Endometrial microvascular endothelial cells (primary cell): ENCODE results near the gene PBX4. TPM values are rescaled to one million over a fixed set of nuclear protein-coding genes. Genes with fewer than 3 reads are reported as not detected.

Experiments used
- in situ Hi-C: cut with HindIII; loops from 2 replicates; pipeline ENCODE4 v1.10.0; 2017; ENCODE audit warnings: low sequenced_read_pairs, low pct_unique_long_range_greater_than_20kb; ENCODE audit errors: inconsistent ontology term
- total RNA-seq: library from RNA; depleted of rRNA; stranded (reverse); fragments of >200 nt; gene quantifications from one replicate; pipeline ENCODE4 v1.2.3, GENCODE V29; 2015; ENCODE audit errors: inconsistent ontology term

PBX4 gene
- total RNA-seq, 1 donor from 2014 or later: not detected

DNA sequence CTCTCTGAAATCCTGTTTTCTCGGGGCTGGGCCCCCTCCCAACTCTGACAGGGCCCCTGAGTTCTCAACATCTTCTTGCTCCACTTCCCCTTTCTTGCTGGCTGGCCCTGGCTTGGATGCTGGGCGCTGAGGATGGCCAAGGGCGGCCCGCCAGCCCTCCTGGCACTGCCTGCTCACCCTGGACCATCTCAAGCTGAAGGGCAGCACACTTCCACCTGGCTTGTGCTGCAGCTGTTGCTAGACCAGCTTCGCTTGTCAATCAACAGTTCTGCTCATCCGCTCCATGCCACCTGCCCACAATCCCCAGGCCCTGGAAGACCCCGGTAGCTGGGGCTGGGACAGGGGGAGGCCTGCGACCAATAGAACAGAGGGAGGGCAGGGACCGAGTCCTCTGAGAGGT, 31.8 kb upstream of the PBX4 start:
- in situ Hi-C loops: no loop called here

DNA sequence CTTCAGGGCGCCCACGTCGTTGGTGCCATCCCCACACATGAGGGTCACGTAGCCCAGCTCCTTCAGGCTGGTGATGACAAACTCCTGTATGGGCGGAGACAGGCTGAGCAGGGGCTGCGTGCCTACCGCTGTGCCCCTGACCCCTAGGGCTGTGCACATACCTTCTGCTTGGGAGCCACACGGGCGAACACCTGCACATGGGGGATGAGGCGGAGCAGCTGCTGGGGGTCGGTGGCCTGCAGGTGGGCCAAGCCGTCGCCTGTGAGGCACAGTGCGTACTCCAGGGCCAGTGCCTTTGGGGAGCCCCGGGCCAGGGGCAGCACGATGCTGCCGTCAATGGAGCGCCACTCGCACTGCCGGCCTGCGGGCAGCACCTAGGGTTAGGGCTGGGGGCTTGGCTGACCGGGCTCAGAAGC, 31.1 kb upstream of the PBX4 start:
- in situ Hi-C loops: no loop called here

- in situ Hi-C loops: no loop called here
These were observed 30.7 kb upstream of the PBX4 start for GRCh38 chr19:19649155-19649554.

DNA sequence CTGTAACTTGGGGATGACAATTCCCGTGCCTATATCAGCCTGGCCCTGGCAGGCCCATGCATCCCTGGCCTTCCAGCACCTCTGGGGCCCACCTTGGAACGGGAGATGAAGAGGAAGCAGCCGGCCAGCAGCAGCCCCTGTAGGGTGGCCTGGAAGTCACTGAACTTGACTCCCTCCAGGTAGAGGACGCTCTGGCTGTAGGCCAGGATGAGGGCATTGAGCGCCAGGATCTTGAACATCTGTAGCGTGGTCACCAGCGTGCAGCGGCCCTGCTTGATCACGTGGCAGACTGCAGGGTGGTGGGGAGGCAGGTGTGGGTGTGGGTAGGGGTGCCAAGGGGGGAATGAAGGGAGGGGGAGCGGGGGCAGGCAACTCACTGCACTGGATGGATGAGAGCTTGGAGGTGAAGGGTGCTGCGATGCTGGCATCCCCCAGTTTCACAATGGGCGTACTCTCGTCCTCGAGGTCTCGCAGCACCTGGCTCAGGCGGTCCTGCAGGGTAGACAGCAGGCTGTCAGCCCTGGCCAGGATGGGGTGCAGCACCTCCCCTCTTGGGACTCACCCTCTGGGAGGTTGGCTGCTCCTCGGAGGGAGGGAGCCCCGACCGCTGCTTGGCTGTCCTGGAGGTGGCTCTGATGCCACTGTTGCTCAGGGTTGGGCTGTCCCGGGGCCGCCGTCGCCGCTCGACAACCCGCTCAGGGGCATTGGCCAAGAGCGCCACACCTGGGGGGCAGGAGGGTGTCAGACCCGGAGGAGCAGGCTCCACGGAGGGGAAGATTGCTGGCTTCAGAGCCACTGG, 28.7 kb upstream of the PBX4 start:
- in situ Hi-C loops: no loop called here

- in situ Hi-C loops: no loop called here
These were observed 26.9 kb upstream of the PBX4 start for GRCh38 chr19:19645233-19645870.

DNA sequence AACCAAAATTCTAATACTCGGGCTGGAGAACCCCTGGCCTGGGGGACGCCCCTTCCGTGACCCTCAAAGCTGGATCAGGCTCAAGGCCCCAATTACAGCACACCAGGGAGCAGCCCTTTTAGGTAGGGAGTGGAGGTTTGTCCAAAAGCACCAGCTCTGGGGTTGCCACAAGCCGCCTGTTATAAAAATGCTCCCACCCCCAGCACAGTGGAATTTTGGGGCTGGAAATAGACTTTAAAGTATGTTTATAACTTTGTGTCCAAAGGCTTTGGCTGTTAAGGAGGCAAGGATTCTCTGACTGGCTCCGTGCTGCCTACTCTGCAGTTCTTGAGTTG, 25.5 kb upstream of the PBX4 start:
- in situ Hi-C loops: no loop called here

- in situ Hi-C loops: no loop called here
These were observed 24.9 kb upstream of the PBX4 start, which contains the start of gene GMIP for GRCh38 chr19:19643158-19644053. Gene GMIP, minus strand, starts transcription at chr19:19643657. Its CDS starts 128 bp downstream, at chr19:19643529.

- in situ Hi-C loops: no loop called here
These were observed 24.1 kb upstream of the PBX4 start for GRCh38 chr19:19642506-19643157.

DNA sequence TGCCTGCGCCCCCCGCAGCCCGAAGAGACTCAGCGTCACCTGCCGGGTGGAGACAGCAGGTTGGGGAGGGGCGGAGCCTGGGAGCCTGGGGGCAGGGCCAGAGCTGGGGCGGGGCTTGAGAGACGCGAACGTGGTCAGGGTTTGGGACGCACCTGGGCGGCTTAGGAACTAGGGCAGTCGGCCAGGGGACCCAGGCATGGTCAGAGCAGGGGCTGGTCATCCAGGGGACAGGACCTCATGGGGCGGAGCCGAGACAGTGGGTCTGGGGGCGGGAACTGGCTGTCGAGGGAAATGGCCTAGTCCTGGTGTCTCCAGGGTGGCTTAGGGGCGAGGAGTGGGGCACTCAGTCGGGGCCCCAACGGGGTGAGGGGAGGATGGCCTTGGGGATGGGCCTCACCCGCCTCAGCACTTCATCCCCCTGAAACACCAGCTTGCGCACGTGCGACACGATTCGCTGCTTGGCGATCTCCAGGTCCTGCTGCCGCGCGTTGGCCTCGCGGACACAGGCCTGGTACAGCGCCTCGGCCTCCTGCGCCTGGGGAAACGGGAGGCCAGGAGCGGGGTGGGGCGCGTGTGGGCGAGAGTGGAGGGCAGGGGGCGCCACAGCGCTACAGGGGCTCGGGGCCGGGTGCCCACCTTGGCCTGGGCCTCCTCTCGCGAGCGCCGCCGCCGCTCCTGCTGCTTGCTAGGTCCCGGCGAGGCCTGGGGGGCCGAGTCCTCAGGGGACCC, 19.2 kb upstream of the PBX4 start:
- in situ Hi-C loops: no loop called here

DNA sequence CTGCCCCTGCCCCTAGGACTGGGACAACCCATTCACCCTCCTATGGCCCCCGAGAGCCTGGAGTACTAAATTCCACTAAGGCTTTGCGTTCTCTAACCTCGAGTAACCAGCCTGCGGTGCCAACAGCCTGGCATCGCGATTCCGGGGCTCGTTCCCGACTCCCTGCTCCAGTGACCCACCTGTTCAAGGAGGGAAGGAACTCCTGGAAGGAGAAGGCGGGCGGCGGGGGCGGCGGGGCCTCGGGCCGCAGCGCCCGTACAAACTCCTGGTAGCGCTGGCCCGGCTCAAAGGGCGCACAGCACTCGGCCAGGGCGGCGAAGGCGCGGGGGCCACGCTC, 18.7 kb upstream of the PBX4 start:
- in situ Hi-C loops: no loop called here

DNA sequence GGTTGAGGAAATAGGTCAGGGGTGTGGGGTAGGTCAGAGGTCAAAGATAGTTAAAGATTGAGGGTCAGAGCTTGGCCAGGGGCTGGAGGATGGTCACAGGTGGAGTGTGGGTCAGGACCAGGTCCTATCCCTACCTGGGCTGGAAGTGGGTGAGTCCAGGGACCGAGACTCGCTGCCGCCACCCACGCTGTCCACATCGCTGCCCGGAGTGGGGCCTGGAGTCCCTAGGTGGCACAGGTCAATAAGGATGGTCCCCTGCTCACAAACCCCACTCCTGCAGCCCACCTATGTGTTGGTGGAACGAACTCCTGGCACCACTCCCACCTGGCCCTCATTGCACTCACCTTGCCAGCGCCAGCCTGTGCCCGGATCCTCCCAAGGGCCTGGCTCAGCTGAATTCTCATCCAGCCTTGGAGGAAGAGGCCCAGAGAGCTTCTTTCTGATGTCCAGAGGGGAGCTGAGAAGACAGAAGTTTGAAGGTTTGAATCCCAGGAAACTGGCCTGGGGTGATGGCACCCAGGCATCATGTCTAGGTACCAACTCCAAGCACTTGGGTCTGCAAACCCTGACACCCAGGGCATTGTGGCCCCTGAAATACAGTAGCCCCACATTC, 18.2 kb upstream of the PBX4 start:
- in situ Hi-C loops: no loop called here

DNA sequence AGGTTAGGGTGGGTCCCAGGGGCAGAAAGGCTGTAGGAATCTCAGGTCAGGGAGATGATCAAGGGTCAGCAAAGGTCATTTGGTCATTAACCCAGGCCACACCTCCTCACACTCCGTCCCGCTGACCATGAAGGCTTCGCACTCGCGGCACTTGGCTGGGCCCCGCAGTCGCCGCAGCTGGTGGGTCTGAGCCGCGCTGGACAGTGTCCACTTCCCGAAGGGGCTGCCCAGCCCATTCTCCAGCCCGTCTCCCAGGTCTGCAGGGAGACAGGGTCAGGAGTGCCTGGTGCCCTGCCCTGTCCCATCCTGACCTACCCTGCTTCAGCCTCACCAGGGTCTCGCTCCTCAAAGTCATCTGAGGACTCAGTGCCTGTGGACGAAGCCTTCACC, 16.8 kb upstream of the PBX4 start:
- in situ Hi-C loops: no loop called here

DNA sequence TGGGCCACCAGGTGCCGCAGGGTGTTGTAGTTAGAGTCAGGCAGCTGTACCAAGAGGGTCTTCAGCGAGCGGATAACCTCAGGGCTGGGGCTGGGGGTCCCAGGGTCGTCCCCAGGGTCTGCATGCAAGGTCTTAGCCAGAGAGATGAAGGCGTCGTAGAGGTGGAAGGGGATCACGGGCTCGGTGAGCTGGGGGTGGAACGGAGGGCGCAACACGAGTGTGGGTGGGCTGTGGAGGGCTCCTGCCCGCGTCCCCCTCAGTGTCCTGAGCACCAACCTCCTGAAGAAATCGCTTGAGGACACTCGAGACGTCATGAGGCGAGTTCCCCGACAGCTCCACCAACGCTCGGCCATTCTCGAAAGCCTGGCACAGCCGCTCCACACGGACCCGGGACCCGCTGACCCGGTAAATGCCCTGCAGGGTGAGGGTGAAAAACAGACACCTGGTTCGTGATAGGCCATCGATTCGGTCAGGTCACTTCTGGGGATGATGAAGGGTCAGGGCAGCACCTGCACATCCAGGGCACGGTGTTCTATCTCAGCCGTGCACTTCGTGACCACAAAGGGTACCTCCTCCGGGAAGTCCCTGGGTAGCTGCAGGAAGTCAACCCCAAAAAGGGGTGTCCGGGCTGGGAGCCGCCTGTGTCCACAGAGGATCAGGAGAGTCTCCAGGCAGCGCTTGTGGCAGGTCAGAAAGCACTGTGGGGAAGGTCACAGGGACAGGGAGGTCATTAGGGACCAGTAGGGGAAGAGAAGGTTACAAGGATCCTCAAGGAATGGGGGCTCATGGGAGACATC, 16.2 kb upstream of the PBX4 start:
- in situ Hi-C loops: no loop called here

DNA sequence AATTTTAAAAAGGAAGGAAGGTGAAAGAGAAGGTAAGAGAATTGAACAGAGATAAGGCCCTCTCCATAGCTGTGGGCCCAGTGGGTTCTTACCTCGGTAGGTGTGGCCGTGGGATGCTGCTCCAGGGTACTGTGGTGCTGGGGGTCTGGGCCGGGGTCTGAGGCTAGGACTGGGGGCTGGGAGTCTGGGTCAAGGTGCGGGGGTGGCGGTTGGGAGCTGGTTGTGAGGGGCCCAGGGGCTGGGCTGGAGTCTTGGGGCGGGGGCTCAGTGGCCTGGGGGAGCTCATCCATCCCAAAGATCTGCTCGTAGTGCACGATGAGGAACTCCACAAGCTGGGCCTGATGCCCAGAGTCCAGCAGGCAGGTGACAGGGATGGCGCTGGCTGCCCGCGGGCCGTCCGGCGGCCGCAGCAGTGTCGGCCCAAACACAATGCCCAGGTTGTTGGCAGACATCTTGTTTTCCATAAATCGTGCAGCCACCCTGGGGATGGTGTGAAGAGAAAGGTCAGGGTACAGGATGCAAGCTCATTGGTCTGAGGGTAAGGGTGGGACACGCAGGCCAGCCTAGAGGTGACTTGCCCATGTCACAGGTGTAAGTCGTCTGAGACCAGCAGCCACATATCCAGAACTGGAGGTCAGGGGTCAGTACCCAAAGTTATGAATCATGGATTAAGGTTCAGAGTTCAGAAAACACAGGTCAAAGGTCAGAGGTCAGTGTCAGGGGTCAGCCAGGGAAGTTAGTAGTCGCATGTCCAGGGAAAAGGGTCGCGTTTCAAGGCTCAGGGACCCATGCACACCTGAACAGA, 15.4 kb upstream of the PBX4 start:
- in situ Hi-C loops: no loop called here

- in situ Hi-C loops: no loop called here
These were observed 14.2 kb upstream of the PBX4 start for GRCh38 chr19:19632661-19633060.

- in situ Hi-C loops: no loop called here
These were observed 12.9 kb upstream of the PBX4 start for GRCh38 chr19:19631346-19631745.

- in situ Hi-C loops: no loop called here
These were observed 11.9 kb upstream of the PBX4 start for GRCh38 chr19:19630426-19630825.
